HG03280 (cell line): ENCODE measurements around the gene PPP3R2.
A peak's percentile ranks its signal among the peaks of the same experiment; 100 is the strongest.
"Not testable (repeated sequence)": the region's sequence is repeated elsewhere in the genome, so short reads cannot be mapped to it uniquely, and the experiment has no call there.

ENCODE experiments used
- ATAC-seq: cut with Tn5 transposase; IDR thresholded peaks from one replicate; pipeline ENCODE4 v1.9.1; 2021; ENCODE audit warnings: mild to moderate bottlenecking, moderate library complexity; ENCODE audit not compliant: unreplicated experiment

The PPP3R2 gene

GRCh38 chr9:101590074-101590473 is 4.7 kb downstream of the PPP3R2 start:
- ATAC-seq, result not testable (repeated sequence)

DNA sequence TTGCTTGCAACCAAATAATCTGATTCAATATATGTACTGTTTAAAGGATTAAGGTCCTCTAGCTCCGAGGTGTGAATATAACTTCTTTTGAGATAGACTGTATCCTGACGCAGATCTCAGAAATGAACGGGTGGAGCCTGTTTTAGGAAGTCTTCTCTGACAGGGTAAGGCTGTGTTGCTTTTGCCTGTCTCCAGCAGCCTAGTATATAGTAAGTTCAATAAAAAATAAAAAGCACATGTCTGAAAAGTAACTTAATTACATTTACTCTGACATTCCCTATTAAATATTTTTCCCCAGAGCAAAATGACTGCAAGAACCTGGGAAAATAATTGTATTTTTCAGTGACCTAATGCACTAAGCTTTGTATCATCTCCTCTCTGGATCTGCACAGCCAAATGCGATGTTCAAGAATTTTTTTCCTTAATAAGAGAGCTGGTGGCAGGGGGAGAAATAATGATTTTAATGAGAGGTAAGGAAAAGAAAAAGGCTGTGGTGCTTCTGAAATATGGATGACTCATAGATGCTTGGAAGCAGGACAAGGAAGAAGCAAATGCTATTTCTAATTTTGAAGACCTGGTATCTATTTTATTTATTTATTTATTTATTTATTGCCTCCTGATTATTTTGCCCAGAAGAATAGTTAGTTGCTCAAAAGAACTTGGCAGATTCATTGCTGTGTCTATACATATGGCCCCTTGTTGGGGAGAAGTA is 7.3 kb downstream of the PPP3R2 start:
- no peak for ATAC-seq

GRCh38 chr9:101586651-101587050 is 8.1 kb downstream of the PPP3R2 start:
- peak; percentile 79 for ATAC-seq

- no peak for ATAC-seq
Observed at GRCh38 chr9:101585740-101586139, 9.0 kb downstream of the PPP3R2 start.

- ATAC-seq, result no peak
Observed at GRCh38 chr9:101582553-101582952, 12.2 kb downstream of the PPP3R2 start.

DNA sequence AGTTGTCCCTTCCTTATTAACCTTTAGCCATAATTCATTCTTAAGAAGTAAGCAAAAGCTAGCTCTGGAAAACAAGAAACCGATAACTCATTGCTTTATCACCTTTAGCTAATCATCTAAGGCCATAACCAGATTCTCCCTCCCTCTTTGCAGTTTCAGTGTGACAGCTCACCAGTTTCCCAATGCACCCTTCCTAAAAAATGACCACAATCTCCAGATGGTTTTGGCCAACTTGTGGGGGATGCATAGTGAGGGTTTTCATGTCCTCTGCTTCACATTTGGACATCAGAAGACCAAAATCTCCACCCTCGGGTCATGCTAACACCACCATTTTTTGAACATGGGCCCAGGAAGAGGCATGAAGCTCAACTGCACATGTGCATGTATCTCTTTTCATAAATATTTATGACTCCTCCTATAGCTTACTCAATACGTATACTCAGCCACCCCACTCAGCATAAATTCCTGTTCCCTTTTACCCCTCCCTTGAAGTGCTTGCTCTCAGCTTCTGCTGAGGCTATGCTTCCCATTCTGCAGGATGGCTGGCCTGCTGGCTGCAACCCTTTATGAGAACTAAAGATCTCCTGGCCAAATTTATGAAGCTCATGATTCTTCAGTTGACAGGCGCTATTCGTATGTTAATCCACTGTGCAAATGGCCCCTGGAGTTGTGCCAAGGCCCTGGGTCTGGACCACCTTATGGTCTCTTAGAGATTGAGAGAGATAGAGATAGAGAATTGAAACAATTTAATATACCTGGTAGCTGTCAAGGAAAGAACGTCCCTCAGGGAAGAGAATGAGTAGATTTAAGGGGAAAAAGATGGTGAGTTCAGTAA is 14.8 kb downstream of the PPP3R2 start:
- ATAC-seq, result no peak

GRCh38 chr9:101578378-101578777 is 16.4 kb downstream of the PPP3R2 start:
- ATAC-seq, result no peak

DNA sequence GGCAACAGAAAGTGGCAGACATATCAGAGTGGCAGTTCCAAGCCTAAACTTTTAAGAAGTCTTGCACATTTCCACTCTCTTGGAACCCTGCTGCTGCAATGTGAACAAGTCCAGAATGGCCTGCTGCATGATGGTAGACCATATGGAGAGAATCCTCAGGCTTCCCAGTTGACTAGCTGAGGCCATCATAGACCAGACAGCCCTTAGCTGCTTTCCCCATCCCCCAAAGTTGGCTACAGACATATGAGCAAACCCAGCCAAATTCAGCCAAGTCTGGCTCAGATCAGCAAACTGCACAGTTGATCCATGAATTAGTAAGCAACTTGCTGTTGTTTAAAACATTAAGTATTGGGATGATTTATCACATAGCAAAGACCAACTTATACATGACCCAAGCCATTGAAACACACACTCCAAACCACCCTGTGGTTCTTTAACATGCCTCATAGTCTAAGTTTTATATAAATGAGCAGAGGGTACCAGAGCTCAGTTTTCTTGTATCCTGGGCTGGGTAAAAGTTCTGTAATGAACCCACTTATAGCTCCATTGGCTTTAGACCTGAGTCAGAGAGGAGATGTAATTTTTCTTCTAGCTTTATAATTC is 19.9 kb downstream of the PPP3R2 start:
- no peak for ATAC-seq

GRCh38 chr9:101572316-101572715 is 22.5 kb downstream of the PPP3R2 start:
- no peak for ATAC-seq

DNA sequence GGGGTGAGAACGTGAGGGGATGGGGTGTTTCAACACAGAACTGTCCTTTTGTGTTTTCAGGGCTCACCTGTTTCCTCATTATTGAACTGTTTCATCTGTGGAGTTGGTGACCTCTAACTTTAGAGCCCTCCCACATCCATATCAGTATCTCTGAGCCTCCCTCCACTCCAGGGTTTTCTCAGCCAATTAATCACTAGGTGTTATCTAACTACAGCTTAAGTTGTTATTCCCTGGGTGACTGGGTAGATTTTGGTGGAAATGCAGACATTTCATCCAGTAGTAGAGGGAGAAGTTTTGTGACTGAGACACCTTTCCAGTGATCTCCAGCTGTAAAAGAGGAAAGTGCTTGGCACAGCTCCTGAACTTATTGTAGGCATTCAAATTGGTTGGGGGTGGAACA is 23.7 kb downstream of the PPP3R2 start:
- ATAC-seq, result no peak

DNA sequence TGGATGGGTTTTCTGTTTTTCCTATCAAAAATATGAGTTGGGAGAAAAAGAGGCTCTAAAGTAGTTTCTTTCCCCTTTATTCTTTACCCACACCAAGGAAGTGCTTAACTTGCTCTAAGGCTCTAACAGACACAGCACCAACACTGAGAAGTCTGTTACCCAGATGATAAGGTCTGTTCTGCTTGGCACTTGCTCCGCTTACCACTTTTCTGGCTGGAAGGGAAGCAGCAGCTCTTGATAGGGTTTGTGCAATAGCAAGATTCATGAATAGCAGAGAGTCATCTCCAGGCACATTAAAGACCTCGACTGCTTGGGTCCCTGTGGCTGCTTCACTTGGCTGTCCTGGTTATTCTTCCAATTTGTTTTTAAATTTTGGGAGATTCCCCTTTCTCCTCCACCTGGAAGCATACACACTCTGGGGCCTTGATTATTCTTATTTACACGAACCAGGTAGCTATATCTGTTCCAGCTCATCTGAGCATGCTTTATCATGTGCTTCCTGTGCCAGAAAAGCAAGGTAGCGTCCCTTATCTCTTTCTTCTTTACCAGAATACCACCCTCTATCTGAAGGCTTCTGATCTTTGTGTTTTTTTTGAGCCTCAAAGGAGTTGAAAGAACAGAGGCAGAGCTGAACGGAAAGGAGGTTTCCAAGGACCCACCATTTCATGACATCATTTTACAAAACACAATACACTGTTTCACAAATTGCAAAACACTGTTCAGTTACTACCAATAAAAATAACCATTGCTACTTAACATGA is 24.8 kb downstream of the PPP3R2 start:
- ATAC-seq, result no peak

DNA sequence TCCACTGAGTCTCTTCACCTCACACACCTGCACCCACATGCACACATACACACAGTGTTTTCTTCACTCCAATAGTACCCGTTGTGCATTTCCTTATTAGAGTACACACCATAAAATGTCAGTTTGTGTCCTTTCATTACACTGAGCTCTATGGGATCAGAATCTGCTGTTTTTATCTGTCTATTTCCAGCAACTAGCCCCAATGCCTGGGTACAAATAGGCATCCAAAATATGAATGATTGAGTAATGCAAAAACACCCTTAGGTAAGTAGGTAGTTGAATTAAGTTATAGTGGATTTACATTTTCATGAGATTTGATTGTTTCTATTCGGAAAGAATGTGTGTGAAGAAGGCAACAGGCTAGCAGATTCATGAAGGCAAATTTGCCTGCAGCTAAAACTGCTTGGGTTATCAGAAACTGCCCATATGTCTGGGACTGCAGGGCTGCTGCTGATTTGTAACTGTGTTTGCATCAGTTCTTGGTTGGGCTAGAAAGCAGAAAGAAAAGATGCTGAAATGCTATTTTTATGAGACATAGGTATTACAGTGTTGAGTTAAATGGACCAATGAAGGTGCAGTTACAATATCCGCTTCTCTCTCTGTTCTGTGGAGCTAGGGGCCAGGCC is 26.9 kb downstream of the PPP3R2 start:
- ATAC-seq, result no peak

GRCh38 chr9:101566904-101567724 is 27.7 kb downstream of the PPP3R2 start:
- no peak for ATAC-seq

DNA sequence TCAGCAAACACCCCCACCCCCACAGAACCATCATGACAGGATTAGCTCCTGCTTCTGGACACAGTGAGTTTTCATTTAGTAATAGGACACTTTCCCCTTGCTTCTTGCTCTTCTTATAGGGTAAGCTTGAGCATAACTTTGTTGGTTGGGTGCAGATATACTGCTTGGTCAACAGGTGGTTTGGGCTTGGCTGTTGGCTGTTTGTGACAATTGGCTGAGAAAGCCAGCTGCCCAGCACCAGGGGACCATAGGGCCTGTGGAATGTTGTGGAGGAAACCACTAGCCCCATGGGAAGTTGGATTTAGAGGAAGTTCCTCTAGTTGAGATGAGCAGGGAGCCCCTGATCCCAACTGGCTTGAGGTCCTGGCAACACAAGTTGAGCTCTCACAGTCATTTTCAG is 30.5 kb downstream of the PPP3R2 start:
- ATAC-seq, result no peak

DNA sequence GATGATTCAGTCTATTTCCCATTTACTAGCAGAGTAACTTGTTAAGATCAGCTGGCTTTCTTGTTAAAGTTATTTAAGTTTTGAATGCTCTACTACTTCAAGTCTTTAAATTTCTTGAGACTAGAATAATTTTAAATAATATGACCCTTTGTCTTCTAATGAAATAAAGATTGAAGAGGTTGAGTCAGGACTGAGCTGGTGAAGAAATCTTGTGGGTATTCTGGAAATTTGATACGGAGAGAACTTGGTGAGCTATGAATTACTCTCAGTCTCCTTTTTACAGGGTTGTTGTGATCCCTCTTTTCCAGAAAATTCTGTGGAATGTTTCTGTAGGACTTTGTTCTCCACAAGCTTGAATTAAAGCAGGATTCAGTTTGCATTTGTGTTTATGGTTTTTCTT is 31.8 kb downstream of the PPP3R2 start:
- no peak for ATAC-seq

DNA sequence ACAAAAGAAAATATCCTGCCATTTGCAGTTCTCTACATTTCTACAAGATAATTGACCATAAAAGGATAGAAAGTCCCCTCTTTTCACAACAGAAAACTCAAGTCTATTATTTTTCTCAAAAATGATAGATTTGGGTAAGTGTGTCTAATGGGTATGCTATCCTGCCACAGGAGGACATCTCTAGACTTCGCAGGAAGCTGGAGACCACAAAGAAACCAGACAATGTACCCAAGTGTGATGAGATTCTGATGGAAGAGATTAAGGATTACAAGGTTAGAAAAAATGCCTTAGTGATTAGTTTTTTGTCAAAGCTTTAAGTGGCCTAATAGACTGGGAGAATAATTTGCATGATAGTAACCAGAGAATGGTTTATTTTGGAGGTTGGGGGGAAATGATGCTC is 33.0 kb downstream of the PPP3R2 start:
- no peak for ATAC-seq

GRCh38 chr9:101549472-101550098 is 45.2 kb downstream of the PPP3R2 start:
- not testable (repeated sequence) for ATAC-seq

DNA sequence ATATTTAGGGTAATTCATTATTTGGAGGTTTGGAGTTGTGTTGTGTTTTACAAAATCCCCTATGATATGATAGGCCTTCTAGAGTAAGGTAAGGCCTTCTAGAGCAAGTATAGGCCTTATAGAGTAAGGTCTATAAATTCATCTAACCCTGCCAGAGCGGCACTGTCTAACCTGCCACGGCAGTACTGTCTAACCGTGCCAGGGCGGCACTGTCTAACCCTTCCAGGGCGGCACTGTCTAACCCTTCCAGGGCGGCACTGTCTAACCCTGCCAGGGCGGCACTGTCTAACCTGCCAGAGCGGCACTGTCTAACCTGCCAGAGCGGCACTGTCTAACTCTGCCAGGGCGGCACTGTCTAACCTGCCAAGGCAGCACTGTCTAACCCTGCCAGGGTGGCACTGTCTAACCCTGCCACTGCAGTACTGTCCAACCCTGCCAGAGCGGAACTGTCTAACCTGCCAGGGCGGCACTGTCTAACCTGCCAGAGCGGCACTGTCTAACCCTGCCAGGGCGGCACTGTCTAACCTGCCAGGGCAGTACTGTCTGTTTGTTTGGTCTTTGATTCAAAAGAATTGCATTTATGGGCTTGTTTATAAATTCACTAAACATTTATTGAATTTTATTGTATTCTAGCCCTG is 51.6 kb downstream of the PPP3R2 start:
- no peak for ATAC-seq
